KMS-11 (cell line): ENCODE measurements around the gene AUTS2.

Experiments
- H2AFZ ChIP-seq: fragments of 200-600 bp; sonication (generic); 2 replicates; pipeline ENCODE4 v1.6.1; 2016; ENCODE audit warnings: antibody characterized with exemption, mixed run types, low read depth
- H3K27ac ChIP-seq: fragments of 200-600 bp; sonication (generic); 2 replicates; pipeline ENCODE4 v1.6.1; 2016; ENCODE audit warnings: mild to moderate bottlenecking, mixed run types
- H3K27me3 ChIP-seq: fragments of 200-600 bp; sonication (generic); 2 replicates; pipeline ENCODE4 v1.6.1; 2017; ENCODE audit warnings: mild to moderate bottlenecking, low read depth, mixed run types, moderate library complexity; ENCODE audit not compliant: insufficient read depth
- H3K36me3 ChIP-seq: fragments of 200-600 bp; sonication (generic); 2 replicates; pipeline ENCODE4 v1.6.1; 2017; ENCODE audit warnings: mild to moderate bottlenecking, mixed run types; ENCODE audit not compliant: insufficient read depth
- H3K4me1 ChIP-seq: fragments of 200-600 bp; sonication (generic); 2 replicates; pipeline ENCODE4 v1.6.1; 2016; ENCODE audit warnings: mild to moderate bottlenecking, low read depth, mixed run types; ENCODE audit not compliant: poor library complexity, severe bottlenecking
- H3K4me2 ChIP-seq: fragments of 200-600 bp; sonication (generic); 2 replicates; pipeline ENCODE4 v1.7.0; 2016; ENCODE audit warnings: mild to moderate bottlenecking, mixed run types
- H3K4me3 ChIP-seq: fragments of 200-600 bp; sonication (generic); IDR thresholded peaks from 2 replicates; pipeline ENCODE4 v1.6.1; 2017; ENCODE audit warnings: low read depth, low read length, mixed read lengths; ENCODE audit not compliant: insufficient read depth
- H3K79me2 ChIP-seq: fragments of 200-600 bp; sonication (generic); 2 replicates; pipeline ENCODE4 v1.6.1; 2016; ENCODE audit warnings: low read depth, mixed run types; ENCODE audit not compliant: insufficient read depth
- H3K9ac ChIP-seq: fragments of 200-600 bp; sonication (generic); 2 replicates; pipeline ENCODE4 v1.6.1; 2016; ENCODE audit warnings: mild to moderate bottlenecking, mixed run types
- H4K20me1 ChIP-seq: fragments of 200-600 bp; sonication (generic); 2 replicates; pipeline ENCODE4 v1.6.1; 2016; ENCODE audit warnings: mild to moderate bottlenecking, mixed run types; ENCODE audit not compliant: insufficient read depth
- TF ChIP-seq, protein P1 (sequence below): fragments of 200-600 bp; sonication (generic); conservative IDR thresholded peaks from 2 replicates; pipeline ENCODE4 v1.6.1; 2017; ENCODE audit warnings: low read depth, mild to moderate bottlenecking, antibody characterized with exemption, low read length, moderate library complexity, mixed read lengths

Gene AUTS2

DNA sequence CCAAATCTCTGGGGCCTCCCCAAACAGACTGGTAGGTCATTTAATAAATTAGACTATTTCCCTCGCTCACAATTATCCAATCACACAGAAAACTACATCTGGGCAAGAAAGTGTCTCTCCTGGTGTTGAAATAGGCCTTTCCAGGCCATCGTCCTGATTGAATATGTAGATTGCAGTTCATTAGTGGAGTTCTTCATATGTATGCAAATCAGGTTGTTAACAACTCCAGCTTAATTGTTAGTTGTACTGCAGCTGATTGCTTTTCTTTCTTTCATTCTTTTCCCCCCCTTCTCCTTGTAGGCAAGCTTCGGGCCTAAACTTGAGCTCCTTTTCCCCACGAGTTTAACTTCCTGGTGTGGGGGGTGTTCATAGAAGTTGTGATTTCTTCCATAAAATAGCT, 1174.6 kb downstream of the AUTS2 start:
- no peak overlapping the region for H3K4me2 ChIP-seq
- peaks cover 27% of the 10 kb centered on the region; the same call in 1 of the 2 replicates for H3K36me3 ChIP-seq
- peaks cover 72% of the 10 kb centered on the region for H3K4me1 ChIP-seq
- H2AFZ ChIP-seq, result no peak overlapping the region
- H3K9ac ChIP-seq, result no peak overlapping the region
- H3K79me2 ChIP-seq, result peaks cover 68% of the 10 kb centered on the region; the same call in 1 of the 2 replicates
- H3K4me3 ChIP-seq, result no peak overlapping the region
- no peaks in the 10 kb centered on the region for H3K27me3 ChIP-seq
- H3K27ac ChIP-seq, result no peak overlapping the region
- TF ChIP-seq, protein P1, sequence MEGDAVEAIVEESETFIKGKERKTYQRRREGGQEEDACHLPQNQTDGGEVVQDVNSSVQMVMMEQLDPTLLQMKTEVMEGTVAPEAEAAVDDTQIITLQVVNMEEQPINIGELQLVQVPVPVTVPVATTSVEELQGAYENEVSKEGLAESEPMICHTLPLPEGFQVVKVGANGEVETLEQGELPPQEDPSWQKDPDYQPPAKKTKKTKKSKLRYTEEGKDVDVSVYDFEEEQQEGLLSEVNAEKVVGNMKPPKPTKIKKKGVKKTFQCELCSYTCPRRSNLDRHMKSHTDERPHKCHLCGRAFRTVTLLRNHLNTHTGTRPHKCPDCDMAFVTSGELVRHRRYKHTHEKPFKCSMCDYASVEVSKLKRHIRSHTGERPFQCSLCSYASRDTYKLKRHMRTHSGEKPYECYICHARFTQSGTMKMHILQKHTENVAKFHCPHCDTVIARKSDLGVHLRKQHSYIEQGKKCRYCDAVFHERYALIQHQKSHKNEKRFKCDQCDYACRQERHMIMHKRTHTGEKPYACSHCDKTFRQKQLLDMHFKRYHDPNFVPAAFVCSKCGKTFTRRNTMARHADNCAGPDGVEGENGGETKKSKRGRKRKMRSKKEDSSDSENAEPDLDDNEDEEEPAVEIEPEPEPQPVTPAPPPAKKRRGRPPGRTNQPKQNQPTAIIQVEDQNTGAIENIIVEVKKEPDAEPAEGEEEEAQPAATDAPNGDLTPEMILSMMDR, result no peak
- H4K20me1 ChIP-seq, result no peaks in the 10 kb centered on the region

- Histone ChIP-seq H3K4me1 (peaks cover 70% of the 10 kb centered on the region), H4K20me1 (no peaks in the 10 kb centered on the region), H3K36me3 (peaks cover 32% of the 10 kb centered on the region; the same call in 1 of the 2 replicates), H3K27ac (no peak overlapping the region), H3K27me3 (no peaks in the 10 kb centered on the region), H3K4me2 (no peak overlapping the region), H3K4me3 (no peak overlapping the region), H3K79me2 (peaks cover 65% of the 10 kb centered on the region; the same call in 1 of the 2 replicates), H3K9ac (no peak overlapping the region), H2AFZ (no peak overlapping the region)
- TF ChIP-seq, protein P1, result no peak
These were observed 1175.1 kb downstream of the AUTS2 start for GRCh38 chr7:70773406-70773805.

DNA sequence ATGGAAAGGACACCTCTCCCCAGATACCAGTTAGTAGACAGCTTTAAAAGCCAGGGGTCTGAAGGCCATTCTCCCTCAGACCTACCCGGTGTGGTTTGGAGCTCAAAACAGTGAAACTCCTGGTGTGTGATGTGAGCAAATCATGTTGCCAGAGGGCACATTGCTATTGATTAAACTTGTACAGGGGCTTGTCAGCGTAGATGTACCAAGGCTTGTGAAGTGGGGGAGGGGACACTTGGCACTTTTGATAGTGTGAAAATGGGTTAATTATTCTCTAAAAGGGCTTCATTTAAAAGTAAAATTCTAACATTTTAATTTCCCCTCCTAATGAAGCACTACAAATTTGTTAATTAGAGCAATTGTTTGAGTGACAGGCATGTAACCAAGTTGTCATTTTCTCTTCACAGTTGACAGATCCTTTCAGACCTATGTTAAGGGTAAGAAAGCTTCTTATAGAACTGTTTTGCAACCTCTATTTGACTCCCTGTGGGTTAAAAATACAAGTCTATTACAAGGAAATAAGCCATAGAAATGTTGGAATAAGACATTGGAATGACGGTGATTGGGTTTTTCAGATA, 1176.8 kb downstream of the AUTS2 start:
- Histone ChIP-seq H3K36me3 (peaks cover 35% of the 10 kb centered on the region; the same call in 1 of the 2 replicates), H3K4me2 (no peak overlapping the region; the same call in 1 of the 2 replicates), H3K4me3 (no peak overlapping the region), H3K4me1 (peaks cover 61% of the 10 kb centered on the region), H4K20me1 (no peaks in the 10 kb centered on the region), H3K27ac (no peak overlapping the region), H3K27me3 (no peaks in the 10 kb centered on the region), H3K9ac (no peak overlapping the region), H3K79me2 (peaks cover 59% of the 10 kb centered on the region; the same call in 1 of the 2 replicates), H2AFZ (no peak overlapping the region)
- TF ChIP-seq, protein P1, result no peak

DNA sequence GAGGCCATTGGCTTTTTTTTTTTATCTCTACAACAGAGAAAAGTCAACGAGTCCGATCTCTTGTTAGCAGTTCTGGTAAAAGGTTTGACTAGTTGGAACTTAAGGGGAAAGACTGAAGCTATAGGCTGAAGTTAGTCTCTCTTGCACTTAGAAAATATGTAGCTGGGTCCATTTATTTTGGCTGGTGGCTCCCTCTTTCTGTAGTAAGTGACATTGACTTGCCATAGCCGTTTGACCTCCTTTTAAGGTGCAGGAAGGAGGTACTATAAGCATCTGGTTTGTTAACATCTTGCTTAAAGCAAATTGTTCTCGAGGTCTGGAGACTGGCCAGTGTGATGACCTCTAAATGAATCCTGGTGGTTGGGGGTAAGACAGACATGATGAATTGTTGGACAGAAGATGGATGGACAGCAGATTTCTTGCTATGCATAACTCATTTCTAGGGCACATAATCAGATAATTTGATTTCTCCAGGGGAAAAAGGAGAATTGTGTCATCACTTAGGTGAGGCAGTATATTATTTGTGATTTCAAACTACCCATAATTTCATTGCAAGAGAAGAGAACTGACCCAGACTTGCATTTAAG, 1177.4 kb downstream of the AUTS2 start:
- peaks cover 28% of the 10 kb centered on the region; the same call in 1 of the 2 replicates for H3K36me3 ChIP-seq
- H3K27ac ChIP-seq, result no peak overlapping the region; the same call in 1 of the 2 replicates
- H4K20me1 ChIP-seq, result no peaks in the 10 kb centered on the region
- H3K4me2 ChIP-seq, result no peak overlapping the region; the same call in 1 of the 2 replicates
- peaks cover 60% of the 10 kb centered on the region for H3K4me1 ChIP-seq
- H3K9ac ChIP-seq, result no peak overlapping the region
- no peak overlapping the region for H3K4me3 ChIP-seq
- H3K79me2 ChIP-seq, result peaks cover 53% of the 10 kb centered on the region; the same call in 1 of the 2 replicates
- no peaks in the 10 kb centered on the region for H3K27me3 ChIP-seq
- no peak overlapping the region for H2AFZ ChIP-seq
- TF ChIP-seq, protein P1, result peak; percentile 69
